CD4-positive, alpha-beta T cell treated with Interleukin-6 for 4 hours (primary cell): ENCODE measurements around the gene PRSS33.

ENCODE experiments used
- DNase-seq: peaks from one replicate; pipeline ENCODE4 v3.0.0-alpha.2; 2020; ENCODE audit warnings: mixed read lengths

Gene PRSS33

GRCh38 chr16:2775765-2776499, 11.4 kb downstream of the PRSS33 start:
- DNase-seq = no peak

DNA sequence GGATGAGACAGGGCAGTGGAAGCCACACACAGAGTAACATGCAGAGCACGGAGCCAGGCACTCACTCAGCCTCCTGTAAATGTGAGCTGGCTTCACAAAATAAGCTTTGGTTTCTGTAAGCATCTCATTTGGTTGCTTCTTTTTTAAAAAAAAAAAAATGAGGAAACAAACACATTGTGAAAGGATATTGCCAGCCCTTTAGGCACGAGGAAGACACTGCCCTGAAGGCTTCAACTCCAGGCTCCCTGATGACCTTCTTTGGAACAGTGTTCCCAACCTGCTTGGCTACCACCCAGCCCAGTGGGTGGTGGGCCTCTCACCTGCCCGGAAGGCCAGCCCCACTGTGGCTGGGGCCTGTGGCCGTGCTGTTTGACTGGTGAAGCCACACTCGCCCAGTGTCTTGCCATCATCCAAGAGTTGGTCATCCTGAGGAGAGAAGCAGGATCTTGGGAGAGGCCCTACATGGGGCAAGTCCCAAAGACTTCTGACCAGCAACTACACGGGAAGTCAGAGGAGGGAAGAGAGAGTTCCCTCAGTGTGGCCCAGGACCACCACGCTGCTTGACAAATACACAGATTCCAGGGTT, 12.1 kb downstream of the PRSS33 start:
- no peak for DNase-seq

- no peak for DNase-seq
Measured at GRCh38 chr16:2774161-2774891, 13.0 kb downstream of the PRSS33 start.

- no peak for DNase-seq
Measured at GRCh38 chr16:2773188-2773968, 14.0 kb downstream of the PRSS33 start.

DNA sequence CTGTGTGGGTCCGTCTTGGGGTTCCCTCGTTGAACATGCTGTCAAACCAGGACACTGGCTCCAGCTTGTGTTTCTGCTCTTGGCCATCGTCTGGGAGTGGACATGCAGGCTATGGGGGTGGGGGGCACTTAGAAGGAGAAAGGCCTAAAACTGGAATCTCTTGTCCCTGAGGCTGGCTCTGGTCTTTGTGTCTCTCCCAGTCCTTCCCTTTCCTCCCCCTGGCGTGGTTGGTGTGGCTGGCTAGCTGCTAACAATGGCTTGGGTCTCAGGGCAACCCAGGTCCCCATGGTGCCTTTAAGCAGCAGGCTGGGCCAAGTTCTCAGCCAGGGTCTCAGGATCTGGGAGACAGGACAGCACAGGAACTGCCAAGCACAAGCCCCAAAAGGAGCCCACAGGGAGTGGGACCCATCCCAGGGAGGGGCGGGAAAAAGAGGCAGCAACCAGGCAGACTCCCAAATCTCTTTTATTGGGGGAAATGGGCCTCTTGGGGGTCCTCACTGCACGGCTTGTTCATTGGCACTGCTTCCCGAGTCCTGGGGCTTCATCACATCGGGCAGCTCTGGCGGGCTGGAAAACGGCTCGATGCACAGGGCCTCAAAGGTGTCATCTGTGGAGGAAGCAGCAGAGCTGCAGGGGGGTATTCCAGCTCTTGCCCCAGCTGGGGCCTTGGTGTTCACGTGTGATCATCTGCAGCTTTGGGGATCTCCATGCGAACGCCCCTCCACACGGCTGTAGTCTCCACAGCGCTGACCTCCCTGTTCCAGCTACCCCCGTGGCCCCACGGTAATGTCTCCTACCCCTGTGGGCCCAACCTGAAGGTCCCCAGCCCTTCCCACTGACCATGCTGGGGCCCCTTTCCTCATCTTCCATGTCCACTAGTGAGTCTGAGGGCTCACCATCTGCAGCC, 15.6 kb downstream of the PRSS33 start:
- no peak for DNase-seq

- DNase-seq = no peak
Measured at GRCh38 chr16:2770057-2770951, 17.1 kb downstream of the PRSS33 start.

GRCh38 chr16:2769675-2770056, 17.7 kb downstream of the PRSS33 start:
- no peak for DNase-seq

- no peak for DNase-seq
Measured at GRCh38 chr16:2769100-2769529, 18.2 kb downstream of the PRSS33 start.

DNA sequence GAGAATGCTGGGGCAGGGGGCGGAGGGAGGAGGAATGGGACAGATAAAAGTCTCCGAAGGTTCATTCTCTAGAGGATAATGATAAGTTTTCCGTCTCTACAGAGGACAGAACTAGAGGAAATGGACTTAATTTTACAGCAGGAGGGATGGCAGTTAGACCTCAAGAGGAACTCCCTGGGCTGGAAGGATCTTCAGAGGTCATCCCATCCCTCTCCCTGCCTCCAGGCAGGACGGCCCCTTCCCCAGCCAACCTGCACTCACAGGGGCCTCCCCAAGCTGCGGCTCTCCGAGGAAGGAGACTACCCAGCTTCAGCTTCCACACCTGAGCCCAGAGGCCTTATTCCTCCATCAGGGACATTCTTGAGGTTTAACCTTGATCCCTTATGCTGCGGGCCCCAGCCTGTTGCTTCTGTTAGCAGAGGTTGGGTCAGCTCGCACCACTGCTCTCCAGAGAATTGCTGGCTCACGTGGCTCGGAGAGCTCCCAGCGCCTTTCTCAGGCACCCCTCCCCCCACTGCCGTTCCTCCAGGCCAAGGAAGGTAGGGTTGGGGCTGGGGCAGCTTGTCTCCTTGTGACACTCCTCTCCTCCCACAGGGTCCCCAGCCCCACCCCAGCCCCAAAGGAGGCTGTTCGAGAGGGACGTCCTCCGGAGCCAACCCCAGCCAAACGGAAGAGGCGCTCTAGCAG, 18.8 kb downstream of the PRSS33 start:
- no peak for DNase-seq

GRCh38 chr16:2767891-2768290, 19.5 kb downstream of the PRSS33 start:
- DNase-seq = no peak

- DNase-seq = no peak
Measured at GRCh38 chr16:2767140-2767731, 20.1 kb downstream of the PRSS33 start.

DNA sequence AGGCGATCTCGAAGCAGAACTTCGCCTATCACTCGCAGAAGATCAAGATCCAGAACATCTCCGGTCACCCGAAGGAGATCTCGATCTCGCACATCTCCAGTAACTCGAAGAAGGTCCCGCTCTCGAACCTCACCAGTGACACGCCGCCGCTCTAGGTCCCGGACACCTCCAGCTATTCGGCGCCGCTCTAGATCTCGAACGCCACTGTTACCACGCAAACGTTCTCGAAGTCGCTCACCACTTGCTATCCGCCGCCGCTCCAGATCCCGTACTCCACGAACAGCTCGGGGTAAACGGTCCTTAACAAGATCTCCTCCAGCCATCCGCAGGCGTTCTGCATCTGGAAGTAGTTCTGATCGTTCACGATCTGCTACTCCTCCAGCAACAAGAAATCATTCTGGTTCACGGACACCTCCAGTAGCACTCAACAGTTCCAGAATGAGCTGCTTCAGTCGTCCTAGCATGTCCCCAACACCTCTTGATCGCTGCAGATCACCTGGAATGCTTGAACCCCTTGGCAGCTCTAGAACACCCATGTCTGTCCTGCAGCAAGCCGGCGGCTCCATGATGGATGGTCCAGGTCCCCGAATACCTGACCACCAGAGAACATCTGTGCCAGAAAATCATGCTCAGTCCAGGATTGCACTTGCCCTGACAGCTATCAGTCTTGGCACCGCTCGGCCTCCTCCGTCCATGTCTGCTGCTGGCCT, 20.8 kb downstream of the PRSS33 start:
- DNase-seq = no peak

- DNase-seq = no peak
Measured at GRCh38 chr16:2765462-2766404, 21.6 kb downstream of the PRSS33 start.

DNA sequence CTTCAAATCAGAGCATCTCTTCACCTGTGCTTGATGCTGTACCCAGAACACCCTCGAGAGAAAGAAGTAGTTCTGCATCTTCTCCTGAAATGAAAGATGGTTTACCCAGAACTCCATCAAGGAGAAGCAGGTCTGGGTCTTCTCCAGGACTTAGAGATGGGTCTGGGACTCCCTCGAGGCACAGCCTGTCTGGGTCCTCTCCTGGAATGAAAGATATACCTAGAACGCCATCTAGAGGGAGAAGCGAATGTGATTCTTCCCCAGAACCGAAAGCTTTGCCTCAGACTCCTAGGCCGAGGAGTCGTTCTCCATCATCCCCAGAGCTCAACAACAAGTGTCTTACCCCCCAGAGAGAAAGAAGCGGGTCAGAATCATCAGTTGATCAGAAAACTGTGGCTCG, 22.6 kb downstream of the PRSS33 start:
- no peak for DNase-seq

DNA sequence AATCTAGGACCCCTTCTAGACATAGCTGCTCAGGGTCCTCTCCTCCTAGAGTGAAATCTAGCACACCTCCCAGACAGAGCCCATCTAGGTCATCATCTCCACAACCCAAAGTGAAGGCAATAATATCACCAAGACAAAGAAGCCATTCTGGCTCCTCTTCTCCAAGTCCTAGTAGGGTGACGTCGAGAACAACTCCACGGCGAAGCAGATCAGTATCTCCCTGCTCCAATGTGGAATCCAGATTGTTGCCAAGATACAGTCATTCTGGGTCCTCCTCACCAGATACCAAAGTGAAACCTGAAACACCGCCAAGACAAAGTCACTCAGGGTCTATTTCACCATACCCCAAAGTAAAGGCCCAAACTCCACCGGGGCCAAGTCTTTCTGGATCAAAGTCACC, 24.2 kb downstream of the PRSS33 start:
- no peak for DNase-seq

DNA sequence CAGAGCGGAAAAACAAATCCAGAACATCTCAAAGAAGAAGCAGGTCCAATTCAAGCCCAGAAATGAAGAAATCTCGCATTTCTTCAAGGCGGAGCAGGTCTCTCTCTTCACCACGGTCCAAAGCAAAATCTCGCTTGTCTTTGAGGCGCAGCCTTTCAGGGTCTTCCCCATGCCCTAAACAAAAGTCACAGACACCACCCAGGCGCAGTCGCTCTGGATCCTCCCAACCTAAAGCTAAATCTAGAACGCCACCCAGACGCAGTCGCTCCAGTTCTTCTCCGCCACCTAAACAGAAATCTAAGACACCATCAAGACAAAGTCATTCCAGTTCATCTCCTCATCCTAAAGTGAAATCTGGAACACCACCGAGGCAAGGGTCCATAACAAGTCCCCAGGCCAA, 24.6 kb downstream of the PRSS33 start:
- no peak for DNase-seq

DNA sequence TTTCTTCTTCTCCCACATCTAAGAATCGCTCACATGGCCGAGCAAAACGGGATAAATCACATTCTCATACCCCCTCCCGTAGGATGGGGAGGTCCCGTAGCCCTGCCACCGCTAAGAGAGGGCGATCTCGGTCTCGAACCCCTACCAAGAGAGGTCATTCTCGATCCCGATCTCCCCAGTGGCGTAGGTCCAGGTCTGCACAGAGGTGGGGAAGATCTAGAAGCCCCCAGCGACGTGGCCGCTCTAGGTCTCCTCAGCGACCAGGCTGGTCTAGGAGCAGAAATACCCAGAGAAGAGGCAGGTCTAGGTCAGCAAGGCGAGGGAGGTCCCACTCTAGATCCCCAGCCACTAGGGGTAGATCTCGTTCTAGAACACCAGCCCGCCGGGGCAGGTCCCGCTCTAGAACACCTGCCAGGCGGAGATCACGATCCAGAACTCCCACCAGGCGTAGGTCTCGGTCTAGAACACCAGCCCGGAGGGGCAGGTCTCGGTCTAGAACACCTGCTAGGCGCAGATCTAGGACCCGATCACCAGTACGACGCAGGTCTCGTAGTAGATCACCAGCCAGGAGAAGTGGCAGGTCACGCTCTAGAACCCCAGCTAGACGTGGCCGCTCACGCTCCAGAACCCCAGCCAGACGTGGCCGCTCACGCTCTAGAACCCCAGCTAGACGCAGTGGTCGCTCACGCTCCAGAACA, 25.3 kb downstream of the PRSS33 start:
- no peak for DNase-seq

GRCh38 chr16:2761472-2761871, 25.9 kb downstream of the PRSS33 start:
- DNase-seq = no peak
